ENCODE results near the gene SELENOP. TPM values are rescaled to one million over a fixed set of nuclear protein-coding genes. Genes with fewer than 3 reads are reported as not detected.

Gene SELENOP
- total RNA-seq, 1 donor from 2014 or later: 213 TPM

GRCh38 chr5:42750507-42750906, 61.2 kb downstream of the SELENOP start:
- Histone ChIP-seq H3K9me3 (replicated peaks) (no peaks in the 10 kb centered on the region), H3K27ac (replicated peaks) (no peak overlapping the region), H3K36me3 (no peaks in the 10 kb centered on the region), H3K27me3 (ENCODE audit: low read depth) (no peaks in the 10 kb centered on the region), H3K4me1 (no peaks in the 10 kb centered on the region), H3K4me3 (no peak overlapping the region)
- intact Hi-C loops (cut with micrococcal nuclease): no loop called here
- no peak for TF ChIP-seq CTCF (IDR thresholded peaks at IDR 0.05; ENCODE audit: borderline replicate concordance)
- no peak for DNase-seq

Other genes with a start within 250 kb of the SELENOP start
- 0.80 TPM for gene CCDC152, start 55.1 kb downstream of the SELENOP start, total RNA-seq
- gene ANXA2R, start 228.4 kb upstream of the SELENOP start, total RNA-seq: 0.82 TPM